ENCODE data around the gene PMFBP1.

DNA sequence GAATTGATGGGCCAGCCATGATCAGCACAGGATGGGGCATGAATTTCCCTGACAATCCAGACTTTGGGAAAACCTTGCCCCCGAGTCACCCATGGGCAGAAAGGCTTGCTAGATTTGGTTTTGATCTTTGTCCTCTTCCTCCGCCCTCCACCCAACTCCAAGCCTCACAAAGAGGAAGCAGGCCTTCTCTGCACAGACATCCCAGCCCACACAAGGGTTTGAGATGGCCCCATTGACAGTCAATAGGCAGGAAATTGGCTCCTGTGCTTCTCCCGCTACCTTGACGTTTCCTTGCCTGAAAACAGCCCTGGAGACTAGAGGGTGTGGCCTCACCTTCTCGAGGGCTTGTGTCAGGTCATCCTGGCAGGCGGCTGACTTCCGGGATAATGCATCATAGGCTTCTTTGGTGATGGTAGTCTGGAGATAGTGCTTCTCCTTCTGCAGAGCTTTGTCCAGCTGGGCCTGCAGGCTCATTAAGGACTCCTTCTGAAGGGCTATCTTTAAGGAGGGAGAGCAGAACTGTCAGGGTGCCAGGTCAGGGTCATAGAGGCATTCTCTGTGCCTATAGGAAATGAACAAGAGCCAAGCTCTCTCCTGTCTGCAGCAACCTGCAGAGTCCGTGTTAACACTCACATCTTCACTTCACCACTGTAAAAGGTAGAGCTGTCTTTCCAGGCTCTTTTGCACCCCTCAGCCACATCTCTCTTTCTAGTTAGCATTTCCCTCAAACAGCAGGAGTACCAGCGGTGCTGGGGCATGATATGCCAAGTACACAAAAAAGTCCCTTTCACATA is 46.1 kb downstream of the PMFBP1 start:
- TF ChIP-seq POLR2AphosphoS5 (IDR thresholded peaks at IDR 0.05) = no peak
- TF ChIP-seq, protein P1, sequence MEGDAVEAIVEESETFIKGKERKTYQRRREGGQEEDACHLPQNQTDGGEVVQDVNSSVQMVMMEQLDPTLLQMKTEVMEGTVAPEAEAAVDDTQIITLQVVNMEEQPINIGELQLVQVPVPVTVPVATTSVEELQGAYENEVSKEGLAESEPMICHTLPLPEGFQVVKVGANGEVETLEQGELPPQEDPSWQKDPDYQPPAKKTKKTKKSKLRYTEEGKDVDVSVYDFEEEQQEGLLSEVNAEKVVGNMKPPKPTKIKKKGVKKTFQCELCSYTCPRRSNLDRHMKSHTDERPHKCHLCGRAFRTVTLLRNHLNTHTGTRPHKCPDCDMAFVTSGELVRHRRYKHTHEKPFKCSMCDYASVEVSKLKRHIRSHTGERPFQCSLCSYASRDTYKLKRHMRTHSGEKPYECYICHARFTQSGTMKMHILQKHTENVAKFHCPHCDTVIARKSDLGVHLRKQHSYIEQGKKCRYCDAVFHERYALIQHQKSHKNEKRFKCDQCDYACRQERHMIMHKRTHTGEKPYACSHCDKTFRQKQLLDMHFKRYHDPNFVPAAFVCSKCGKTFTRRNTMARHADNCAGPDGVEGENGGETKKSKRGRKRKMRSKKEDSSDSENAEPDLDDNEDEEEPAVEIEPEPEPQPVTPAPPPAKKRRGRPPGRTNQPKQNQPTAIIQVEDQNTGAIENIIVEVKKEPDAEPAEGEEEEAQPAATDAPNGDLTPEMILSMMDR (IDR thresholded peaks at IDR 0.05) = no peak
